ENCODE measurements around the gene COL23A1.

The COL23A1 gene

DNA sequence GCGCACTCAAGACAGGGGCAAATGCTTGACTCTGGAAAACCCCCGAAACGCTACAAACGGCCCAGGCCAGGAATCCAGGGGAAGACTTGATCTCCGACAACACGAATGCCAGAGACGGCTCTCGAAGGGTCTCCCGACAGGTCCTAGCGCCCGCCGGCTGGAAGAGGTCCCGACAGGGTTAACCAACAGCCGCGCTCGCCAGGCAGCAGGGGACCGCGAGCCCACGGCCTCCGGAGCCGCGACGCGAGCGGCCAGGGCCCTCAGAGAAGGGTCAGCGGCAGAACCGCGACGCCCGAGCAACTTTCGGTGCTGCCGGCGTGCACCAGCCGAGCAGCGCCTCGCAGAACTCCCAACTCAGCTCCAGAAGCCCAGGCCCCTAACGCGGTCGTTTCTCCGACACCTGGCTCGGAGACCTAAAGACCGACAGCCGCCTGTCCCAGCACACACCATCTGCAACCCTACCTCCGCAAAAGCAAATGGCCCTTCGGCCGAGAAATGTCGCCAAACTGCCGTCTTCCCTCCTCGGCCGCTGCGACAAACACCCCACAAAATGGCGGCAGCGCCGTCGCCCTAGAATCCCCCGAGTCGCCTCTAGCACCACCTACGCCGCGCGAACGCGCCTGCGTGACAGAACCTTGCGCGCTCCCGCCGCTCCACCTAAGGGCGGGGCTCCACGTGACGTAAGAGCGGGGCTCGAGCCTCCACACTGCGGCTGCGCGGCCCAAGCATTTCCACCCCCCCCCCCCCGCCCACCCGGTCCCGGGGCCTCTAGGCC, 36.5 kb upstream of the COL23A1 start, which contains the start of gene CLK4:
Gene CLK4, minus strand, starts transcription at position 567 of the 775 bp plus-strand sequence. CDS start 3,634 bp downstream, outside the sequence.
- peak; percentile 2 for TF ChIP-seq CTCF (conservative IDR thresholded peaks at IDR 0.05; ENCODE audit: low read depth, low read length)
- peak within 1 kb of the TSS; percentile 93 for H3K4me3 ChIP-seq (ENCODE audit: low read depth, low read length)
- peak; percentile 97 for DNase-seq (ENCODE audit: low read depth)

GRCh38 chr5:178625679-178626483, 35.7 kb upstream of the COL23A1 start:
- TF ChIP-seq CTCF (conservative IDR thresholded peaks at IDR 0.05; ENCODE audit: low read depth, low read length): no peak
- H3K4me3 ChIP-seq (ENCODE audit: low read depth, low read length): peak overlapping the region; percentile 93
- DNase-seq (ENCODE audit: low read depth): peak; percentile 70

- DNase-seq (ENCODE audit: low read depth): peak; percentile 19
- TF ChIP-seq CTCF (conservative IDR thresholded peaks at IDR 0.05; ENCODE audit: low read depth, low read length): no peak
- peak overlapping the region; percentile 93 for H3K4me3 ChIP-seq (ENCODE audit: low read depth, low read length)
Measured at GRCh38 chr5:178624631-178625546, 34.7 kb upstream of the COL23A1 start.

DNA sequence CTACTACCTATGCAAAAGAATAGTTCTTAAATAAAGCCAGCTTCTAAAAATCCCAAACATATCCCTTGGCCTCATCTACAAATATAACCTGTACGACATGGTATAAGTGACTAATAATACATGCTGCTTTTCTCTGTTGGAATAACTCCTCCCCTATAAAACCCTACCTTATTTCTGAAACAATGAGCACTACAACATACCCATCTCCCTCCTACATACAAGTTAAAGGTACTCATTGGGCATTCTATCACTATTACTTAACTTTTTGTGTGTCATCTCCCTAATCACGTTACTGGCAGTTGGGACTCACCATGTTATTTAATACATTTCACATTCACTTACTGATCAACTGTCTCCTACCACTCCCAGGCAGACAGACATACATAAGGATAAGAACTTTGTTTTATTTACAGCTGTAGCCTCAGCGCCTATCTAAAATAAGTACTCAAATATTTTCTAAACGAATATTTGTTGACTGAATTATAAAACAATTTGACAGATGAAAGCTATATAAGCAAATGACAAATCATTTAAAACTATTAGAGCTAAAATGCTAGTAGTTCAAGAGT, 32.6 kb upstream of the COL23A1 start:
- no peak for TF ChIP-seq CTCF (conservative IDR thresholded peaks at IDR 0.05; ENCODE audit: low read depth, low read length)
- no peak for DNase-seq (ENCODE audit: low read depth)
- no peak overlapping the region for H3K4me3 ChIP-seq (ENCODE audit: low read depth, low read length)

- no peak for DNase-seq (ENCODE audit: low read depth)
- no peak for TF ChIP-seq CTCF (conservative IDR thresholded peaks at IDR 0.05; ENCODE audit: low read depth, low read length)
- H3K4me3 ChIP-seq (ENCODE audit: low read depth, low read length): no peak overlapping the region
Measured at GRCh38 chr5:178619390-178619789, 29.2 kb upstream of the COL23A1 start.

DNA sequence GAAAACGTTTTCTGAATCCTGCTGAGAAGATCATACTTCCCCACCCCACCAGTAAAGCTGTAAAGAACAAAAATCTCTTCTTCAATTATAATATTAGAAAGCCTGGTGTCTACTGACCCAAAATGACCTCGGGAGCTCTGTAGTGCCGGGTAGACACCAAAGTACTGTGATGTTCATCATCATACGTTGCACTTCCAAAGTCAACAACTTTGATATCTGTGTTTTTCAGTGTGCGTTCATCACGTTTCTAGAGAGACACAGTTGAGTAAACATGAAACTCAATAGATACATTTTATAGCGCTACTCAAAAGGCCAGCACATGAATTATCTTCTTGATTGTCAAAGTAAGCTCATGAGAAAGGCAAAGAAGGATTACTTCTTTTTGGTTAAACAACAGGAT, 22.1 kb upstream of the COL23A1 start:
- TF ChIP-seq CTCF (conservative IDR thresholded peaks at IDR 0.05; ENCODE audit: low read depth, low read length): no peak
- no peak for DNase-seq (ENCODE audit: low read depth)
- H3K4me3 ChIP-seq (ENCODE audit: low read depth, low read length): no peak overlapping the region
